GM19455 (cell line): ENCODE measurements around the gene ATP6V1B1.

ENCODE experiments used
- ATAC-seq: cut with Tn5 transposase; IDR thresholded peaks from one replicate; pipeline ENCODE4 v1.9.1; 2021; ENCODE audit not compliant: unreplicated experiment

The ATP6V1B1 gene

GRCh38 chr2:70964596-70965386 lies 29.1 kb downstream of the ATP6V1B1 start:
- ATAC-seq: no peak

- ATAC-seq: no peak
Observed at GRCh38 chr2:70965506-70965905, 29.8 kb downstream of the ATP6V1B1 start.

GRCh38 chr2:70966681-70967080 lies 31.0 kb downstream of the ATP6V1B1 start:
- no peak for ATAC-seq

DNA sequence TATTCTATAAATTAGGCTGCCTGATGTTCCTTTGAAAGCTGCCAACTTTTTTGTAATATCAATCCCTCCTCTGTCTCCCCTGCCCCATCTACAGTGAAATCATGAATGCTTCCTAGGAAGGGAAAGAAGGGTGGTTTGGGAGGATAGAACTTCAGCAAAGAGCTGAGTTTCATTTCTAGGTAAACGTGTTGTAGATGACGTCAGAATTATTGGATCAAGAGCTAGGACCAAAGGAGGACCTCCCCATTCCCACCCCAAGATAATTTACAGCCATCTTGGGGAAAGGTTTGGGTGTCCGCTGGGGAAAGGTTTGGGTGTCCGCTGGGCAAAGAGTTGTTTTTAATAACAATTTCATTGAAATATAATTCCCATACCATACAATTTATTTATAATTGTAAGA lies 31.5 kb downstream of the ATP6V1B1 start:
- ATAC-seq: no peak

- ATAC-seq: no peak
Observed at GRCh38 chr2:70974592-70974991, 38.9 kb downstream of the ATP6V1B1 start.

DNA sequence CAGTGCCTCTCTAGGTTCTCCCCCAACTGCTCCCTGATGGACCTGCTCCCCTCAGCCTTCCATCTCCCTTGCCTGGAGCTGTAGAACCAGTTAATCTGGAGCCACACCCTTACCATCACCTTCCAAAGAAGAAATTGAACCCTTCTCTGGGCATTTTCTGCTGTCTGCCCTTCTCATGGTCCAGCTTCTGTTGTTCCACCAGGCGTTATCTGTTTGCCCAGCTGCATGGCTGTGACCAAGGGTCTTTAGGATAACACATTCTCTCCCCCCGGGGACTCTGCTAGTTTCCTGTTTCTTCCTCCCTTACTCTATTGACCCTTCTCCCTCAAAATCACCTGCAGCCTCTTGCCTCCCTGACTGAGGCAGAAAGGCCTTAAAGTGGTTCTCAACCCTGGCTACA lies 39.5 kb downstream of the ATP6V1B1 start:
- no peak for ATAC-seq

DNA sequence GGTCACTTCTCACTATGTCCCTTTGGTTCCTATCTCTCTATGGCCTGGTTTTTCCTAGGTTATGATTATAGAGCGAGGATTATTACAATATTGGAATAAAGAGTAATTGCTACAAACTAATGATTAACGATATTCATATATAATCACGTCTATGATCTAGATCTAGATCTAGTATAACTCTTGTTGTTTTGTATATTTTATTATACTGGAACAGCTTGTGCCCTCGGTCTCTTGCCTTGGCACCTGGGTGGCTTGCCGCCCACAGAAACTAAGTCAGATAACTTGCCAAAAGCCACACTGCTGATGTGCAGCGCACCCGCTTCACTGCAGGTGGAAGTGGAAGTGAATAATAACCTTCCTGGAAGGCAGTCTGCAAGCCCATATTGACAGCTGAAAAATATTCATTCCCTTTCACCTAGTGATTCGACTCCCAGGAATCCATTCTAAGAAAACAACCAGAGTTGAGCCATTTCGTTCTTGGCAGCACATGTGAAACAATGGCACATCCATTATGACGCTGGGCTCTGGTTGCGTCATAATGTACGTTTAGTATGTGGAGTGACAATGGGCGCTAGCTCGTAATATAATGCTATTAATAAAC lies 42.0 kb downstream of the ATP6V1B1 start:
- ATAC-seq: no peak

- ATAC-seq: no peak
Observed at GRCh38 chr2:70978341-70979179, 42.9 kb downstream of the ATP6V1B1 start, which contains the start of gene ANKRD53. TSS of gene ANKRD53 (plus strand) at chr2:70978630. CDS start at chr2:70978646, 16 bp downstream.

DNA sequence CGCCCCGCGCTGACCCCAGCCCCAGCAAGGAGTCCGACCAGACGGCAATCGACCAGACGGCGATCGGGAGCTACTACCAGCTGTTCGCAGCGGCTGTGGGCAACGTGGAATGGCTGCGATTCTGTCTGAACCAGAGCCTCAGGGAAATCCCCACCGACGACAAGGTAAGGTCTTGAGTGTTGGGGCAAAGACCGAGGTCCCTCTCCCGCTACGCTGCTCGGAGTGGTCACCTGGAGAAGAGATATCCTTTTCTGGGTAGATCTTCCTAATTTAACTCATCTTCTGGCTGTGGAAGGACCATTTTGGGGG lies 43.4 kb downstream of the ATP6V1B1 start:
- no peak for ATAC-seq

DNA sequence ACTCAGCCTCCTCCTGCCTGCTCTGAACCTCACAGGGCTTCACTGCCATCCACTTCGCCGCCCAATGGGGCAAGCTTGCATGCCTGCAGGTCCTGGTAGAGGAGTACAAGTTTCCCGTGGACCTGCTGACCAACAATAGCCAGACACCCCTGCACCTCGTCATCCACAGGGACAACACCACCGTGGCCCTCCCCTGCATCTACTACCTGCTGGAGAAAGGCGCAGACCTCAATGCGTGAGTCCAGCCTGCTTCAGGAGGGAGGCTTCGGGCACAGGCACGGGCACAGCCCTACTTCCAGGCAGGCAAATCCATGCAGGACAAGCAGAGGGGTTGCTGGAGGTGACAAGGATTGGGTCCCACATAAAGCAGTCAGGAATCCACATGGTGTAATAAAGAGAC lies 43.9 kb downstream of the ATP6V1B1 start:
- no peak for ATAC-seq

GRCh38 chr2:70981421-70981820 lies 45.7 kb downstream of the ATP6V1B1 start:
- ATAC-seq: no peak

GRCh38 chr2:70981866-70982810 lies 46.4 kb downstream of the ATP6V1B1 start:
- ATAC-seq: no peak

GRCh38 chr2:70982971-70983370 lies 47.3 kb downstream of the ATP6V1B1 start:
- ATAC-seq: no peak

DNA sequence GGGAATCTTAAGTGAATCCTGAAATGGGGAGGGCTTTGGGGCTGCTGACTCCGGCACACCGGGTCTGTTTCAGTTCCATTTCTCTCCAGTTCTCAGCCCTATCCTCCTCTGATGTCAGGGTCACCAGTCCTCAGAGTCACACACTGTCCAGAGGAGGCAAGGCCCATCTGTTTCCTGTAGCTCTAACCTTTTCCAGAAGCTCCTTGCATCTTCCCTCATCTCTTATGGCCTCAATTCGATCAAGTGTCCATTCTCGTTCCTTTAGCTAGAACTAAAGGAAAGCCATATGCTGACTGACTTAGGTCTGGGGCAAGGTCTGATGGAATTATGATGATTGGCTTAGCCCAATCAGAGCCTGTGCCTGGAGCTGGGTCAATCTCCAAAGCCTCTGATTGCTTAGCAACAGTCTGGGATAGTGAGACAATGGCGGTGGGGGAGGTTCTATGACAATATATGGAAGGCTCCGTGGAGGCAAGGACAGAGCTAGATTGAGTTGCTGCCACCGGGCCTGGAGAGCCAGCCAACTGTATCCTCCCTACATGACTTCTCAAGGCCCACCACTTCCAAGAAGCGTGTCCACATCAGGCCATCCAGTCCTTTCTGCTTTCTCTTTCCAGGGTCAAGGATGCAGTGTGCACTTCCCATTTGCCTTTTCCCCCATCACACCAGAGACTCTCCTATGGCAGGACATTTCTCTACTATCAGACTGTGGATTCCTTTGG lies 48.0 kb downstream of the ATP6V1B1 start:
- ATAC-seq: no peak

DNA sequence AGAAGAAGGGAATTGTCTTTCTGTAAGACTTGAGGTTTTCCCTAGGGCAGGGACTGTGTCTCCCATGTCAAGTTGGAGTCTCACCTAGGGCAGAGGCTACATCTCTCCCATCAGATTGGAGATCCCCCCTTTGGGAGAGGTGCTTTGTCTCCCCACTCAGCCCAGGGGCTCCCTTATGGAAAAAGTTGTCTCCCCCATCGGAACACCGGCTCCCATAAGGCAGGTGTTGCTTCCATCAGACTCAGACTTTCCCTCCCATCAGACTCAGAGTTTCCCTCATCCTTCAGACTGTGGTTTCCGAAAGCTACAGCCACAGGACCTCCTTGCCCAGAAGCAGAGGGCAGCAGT lies 48.5 kb downstream of the ATP6V1B1 start:
- ATAC-seq: no peak

GRCh38 chr2:70984576-70985282 lies 49.0 kb downstream of the ATP6V1B1 start:
- no peak for ATAC-seq

- ATAC-seq: no peak
Observed at GRCh38 chr2:70985283-70985688, 49.6 kb downstream of the ATP6V1B1 start.

DNA sequence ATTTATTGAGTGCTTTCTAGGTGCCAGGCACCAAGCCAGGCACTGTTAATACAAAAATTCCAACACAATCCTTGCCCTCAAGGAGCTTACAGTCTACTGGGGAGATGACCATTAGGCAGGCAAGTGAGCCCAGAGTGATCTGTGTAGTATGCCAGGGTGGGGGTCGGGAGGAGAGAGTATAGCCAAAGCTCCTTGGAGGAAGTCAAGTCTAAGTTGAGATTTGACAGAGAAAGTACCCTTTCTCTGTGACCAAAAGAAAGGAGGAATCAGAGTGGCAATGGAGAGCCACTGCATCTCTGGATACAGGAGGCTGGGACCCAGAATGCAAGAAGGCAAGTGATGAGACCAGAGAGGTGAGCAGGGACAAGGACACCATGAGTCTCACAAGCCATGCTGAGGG lies 50.3 kb downstream of the ATP6V1B1 start:
- no peak for ATAC-seq

DNA sequence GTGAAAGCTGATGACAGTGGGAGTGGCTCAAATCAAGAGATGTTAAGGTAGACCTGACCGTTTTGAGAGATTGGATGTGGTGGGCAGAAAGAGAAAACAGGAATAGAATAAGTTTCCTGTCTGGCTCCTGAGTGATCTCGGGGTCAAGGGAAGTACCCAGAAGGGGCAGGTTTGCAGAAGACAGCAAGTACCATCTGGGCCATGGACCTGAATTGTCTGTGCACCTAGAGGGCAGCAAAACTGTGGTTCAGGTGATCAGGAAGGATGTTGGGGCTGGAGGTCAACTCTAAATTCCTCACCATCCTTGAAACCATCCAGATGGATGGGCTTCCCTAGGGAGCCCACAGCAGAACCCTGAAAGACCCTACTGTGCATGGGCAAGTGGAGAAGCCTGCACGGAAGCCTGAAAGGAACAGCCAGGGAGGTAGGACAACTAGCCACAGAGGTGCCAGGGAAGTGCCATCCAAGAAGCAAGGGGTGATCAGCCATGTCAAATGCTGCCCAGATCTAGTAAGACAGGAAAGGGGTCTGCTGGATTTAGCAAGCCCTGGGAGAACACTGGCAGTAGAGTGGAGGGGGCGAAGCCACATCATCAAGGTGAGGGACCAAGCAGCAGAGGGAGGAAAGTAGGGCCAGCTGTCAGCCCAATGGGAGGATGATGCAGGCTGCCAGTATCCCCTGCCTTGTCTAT lies 50.9 kb downstream of the ATP6V1B1 start:
- no peak for ATAC-seq
